Uterus (tissue), 4 donors: Measurements from ENCODE around the gene PGAM1. TPM values are rescaled to one million over a fixed set of nuclear protein-coding genes. Genes with fewer than 3 reads are reported as not detected.

ENCODE experiments used
- DNase-seq, 2 donors: peaks; one replicate each; pipeline ENCODE4 v3.0.0-alpha.2; 2019 to 2020
- H3K27ac ChIP-seq, 2 donors: fragments of 200-600 bp; sonication (generic); 1 replicate in 1 of 2; 2 replicates in 1 of 2; pipeline ENCODE4 v1.5.1; 2016 to 2018
- H3K27me3 ChIP-seq, 2 donors: fragments of 200-600 bp; sonication (generic); one replicate each; pipeline ENCODE4 v1.5.1; 2018 to 2019; ENCODE audit warnings: control low read depth in 1 of 2
- H3K36me3 ChIP-seq, 2 donors: fragments of 200-600 bp; sonication (generic); one replicate each; pipeline ENCODE4 v1.5.1; 2019; ENCODE audit warnings: control low read depth in 1 of 2
- H3K4me1 ChIP-seq, 2 donors: fragments of 200-600 bp; sonication (generic); one replicate each; pipeline ENCODE4 v1.5.1; 2018 to 2019; ENCODE audit warnings: control low read depth in 1 of 2
- H3K4me3 ChIP-seq, 2 donors: fragments of 200-600 bp; sonication (generic); 1 replicate in 1 of 2; 2 replicates in 1 of 2; pipeline ENCODE4 v1.5.1; 2018 to 2019; ENCODE audit warnings: mild to moderate bottlenecking in 1 of 2
- H3K9me3 ChIP-seq, 2 donors: fragments of 200-600 bp; sonication (generic); one replicate each; pipeline ENCODE4 v1.5.1; 2019; ENCODE audit warnings: control low read depth in 1 of 2
- POLR2A ChIP-seq, 2 donors: fragments of 450-650 bp; IDR thresholded peaks; one replicate each; pipeline ENCODE4 v1.6.1; 2016; ENCODE audit warnings: antibody characterized with exemption in 2 of 2, mild to moderate bottlenecking in 1 of 2, moderate library complexity in 1 of 2
- intact Hi-C: fragments of 100-400 bp; cut with DNase I; formaldehyde crosslinking; loops from one replicate; pipeline ENCODE4 v1.15.1; 2023; ENCODE audit warnings: low total_unique reads
- total RNA-seq, 4 donors: library from RNA; depleted of rRNA in 3 of 4; stranded (reverse); fragments of >200 nt in 3 of 4; gene quantifications; one replicate each; pipeline versions ENCODE4 v1.1.0 to v1.2.4, GENCODE V29; 2014 to 2023
- TF ChIP-seq, protein P1 (sequence below), 4 experiments: fragments of 200-600 bp in 2 of 4; fragments of 450-650 bp in 2 of 4; sonication (generic) in 2 of 4; IDR thresholded peaks; one replicate each; pipeline ENCODE4 v1.5.1; 2016 to 2019; ENCODE audit warnings: antibody characterized with exemption in 4 of 4, mild to moderate bottlenecking in 2 of 4, moderate library complexity in 1 of 4
- donor health status: DM: yes; HTN: yes; CAD: no.

PGAM1 gene
- total RNA-seq, 4 donors from 2014 or later = 106 to 142 (median 127) TPM

GRCh38 chr10:97445722-97446639 is 20.0 kb downstream of the PGAM1 start, which contains the start of the genes EXOSC1 and ZDHHC16:
Gene EXOSC1, minus strand, starts transcription at chr10:97446006. Its CDS starts 21 bp downstream, at chr10:97445985.
Gene ZDHHC16, plus strand, starts transcription at chr10:97446175. Its CDS starts 5,501 bp downstream, at chr10:97451676.
- Histone ChIP-seq H3K36me3 (no peaks in the 10 kb centered on the region), H3K4me3 (peak within 1 kb of the TSS; percentile 65 to 88), H3K27me3 (no peaks in the 10 kb centered on the region), H3K27ac (peak within 1 kb of the TSS; percentile 70 to 77), H3K4me1 (no peaks in the 10 kb centered on the region), H3K9me3 (no peaks in the 10 kb centered on the region)
- peak; percentile 34 to 74 for TF ChIP-seq POLR2A (IDR thresholded peaks at IDR 0.05)
- TF ChIP-seq, protein P1, sequence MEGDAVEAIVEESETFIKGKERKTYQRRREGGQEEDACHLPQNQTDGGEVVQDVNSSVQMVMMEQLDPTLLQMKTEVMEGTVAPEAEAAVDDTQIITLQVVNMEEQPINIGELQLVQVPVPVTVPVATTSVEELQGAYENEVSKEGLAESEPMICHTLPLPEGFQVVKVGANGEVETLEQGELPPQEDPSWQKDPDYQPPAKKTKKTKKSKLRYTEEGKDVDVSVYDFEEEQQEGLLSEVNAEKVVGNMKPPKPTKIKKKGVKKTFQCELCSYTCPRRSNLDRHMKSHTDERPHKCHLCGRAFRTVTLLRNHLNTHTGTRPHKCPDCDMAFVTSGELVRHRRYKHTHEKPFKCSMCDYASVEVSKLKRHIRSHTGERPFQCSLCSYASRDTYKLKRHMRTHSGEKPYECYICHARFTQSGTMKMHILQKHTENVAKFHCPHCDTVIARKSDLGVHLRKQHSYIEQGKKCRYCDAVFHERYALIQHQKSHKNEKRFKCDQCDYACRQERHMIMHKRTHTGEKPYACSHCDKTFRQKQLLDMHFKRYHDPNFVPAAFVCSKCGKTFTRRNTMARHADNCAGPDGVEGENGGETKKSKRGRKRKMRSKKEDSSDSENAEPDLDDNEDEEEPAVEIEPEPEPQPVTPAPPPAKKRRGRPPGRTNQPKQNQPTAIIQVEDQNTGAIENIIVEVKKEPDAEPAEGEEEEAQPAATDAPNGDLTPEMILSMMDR (IDR thresholded peaks at IDR 0.05) = peak in 2 of 4 experiments; percentile 31 to 38
- intact Hi-C loops = no loop called here
- DNase-seq = peak; percentile 88 to 91

- Histone ChIP-seq H3K4me1 (no peaks in the 10 kb centered on the region), H3K27me3 (no peaks in the 10 kb centered on the region), H3K27ac (no peak overlapping the region), H3K36me3 (no peaks in the 10 kb centered on the region), H3K4me3 (no peak overlapping the region), H3K9me3 (no peaks in the 10 kb centered on the region)
- TF ChIP-seq, protein P1 (IDR thresholded peaks at IDR 0.05) = no peak
- TF ChIP-seq POLR2A (IDR thresholded peaks at IDR 0.05) = no peak
- no peak for DNase-seq
- intact Hi-C loops = no loop called here
Measured at GRCh38 chr10:97450828-97451227, 24.8 kb downstream of the PGAM1 start.

DNA sequence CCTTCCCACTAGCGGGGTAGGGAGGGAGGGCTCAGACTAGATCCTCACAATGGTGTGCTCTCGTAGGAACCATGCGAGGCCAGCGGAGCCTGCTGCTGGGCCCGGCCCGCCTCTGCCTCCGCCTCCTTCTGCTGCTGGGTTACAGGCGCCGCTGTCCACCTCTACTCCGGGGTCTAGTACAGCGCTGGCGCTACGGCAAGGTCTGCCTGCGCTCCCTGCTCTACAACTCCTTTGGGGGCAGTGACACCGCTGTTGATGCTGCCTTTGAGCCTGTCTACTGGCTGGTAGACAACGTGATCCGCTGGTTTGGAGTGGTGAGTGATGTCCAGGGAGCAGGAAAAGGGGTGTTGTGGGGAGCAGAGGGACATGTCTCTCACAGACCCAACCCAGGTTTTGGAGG is 25.6 kb downstream of the PGAM1 start:
- no peaks in the 10 kb centered on the region for H3K4me1 ChIP-seq
- intact Hi-C loops = no loop called here
- H3K27me3 ChIP-seq = no peaks in the 10 kb centered on the region
- no peak overlapping the region for H3K27ac ChIP-seq
- no peaks in the 10 kb centered on the region for H3K36me3 ChIP-seq
- no peaks in the 10 kb centered on the region for H3K9me3 ChIP-seq
- no peak for DNase-seq
- no peak overlapping the region for H3K4me3 ChIP-seq
- no peak for TF ChIP-seq POLR2A (IDR thresholded peaks at IDR 0.05)
- TF ChIP-seq, protein P1 (IDR thresholded peaks at IDR 0.05) = no peak

DNA sequence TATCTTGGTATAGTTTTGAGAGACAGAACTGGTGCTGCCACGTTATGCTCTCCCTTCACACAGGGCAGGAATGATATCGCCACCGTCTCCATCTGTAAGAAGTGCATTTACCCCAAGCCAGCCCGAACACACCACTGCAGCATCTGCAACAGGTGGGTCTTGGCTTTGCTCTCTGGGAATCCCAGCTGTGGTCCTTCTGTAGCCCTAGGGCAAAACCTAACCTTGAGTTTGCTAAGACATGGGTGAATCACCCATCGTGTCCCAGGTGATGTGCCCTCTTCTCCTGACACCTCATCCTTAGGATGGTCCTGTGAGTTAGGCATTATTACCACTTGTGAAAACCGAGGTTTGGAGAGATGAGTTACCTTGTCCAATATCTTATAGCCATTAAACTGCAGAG is 26.4 kb downstream of the PGAM1 start:
- intact Hi-C loops = no loop called here
- no peak for DNase-seq
- no peaks in the 10 kb centered on the region for H3K27me3 ChIP-seq
- TF ChIP-seq, protein P1 (IDR thresholded peaks at IDR 0.05) = no peak
- TF ChIP-seq POLR2A (IDR thresholded peaks at IDR 0.05) = no peak
- H3K27ac ChIP-seq = no peak overlapping the region
- no peak overlapping the region for H3K4me3 ChIP-seq
- no peaks in the 10 kb centered on the region for H3K9me3 ChIP-seq
- no peaks in the 10 kb centered on the region for H3K36me3 ChIP-seq
- H3K4me1 ChIP-seq = no peaks in the 10 kb centered on the region
